GM12878 (cell line): ENCODE results near the gene SLC37A2. TPM values are rescaled to one million over a fixed set of nuclear protein-coding genes. Genes with fewer than 3 reads are reported as not detected.

ENCODE experiments used
- ATAC-seq: fragments of 200-7000 bp; cut with Tn5 transposase; 3 replicates; pipeline ENCODE4 v1.9.1; 2020; ENCODE audit warnings: mild to moderate bottlenecking, moderate library complexity
- BruUV-seq: library from RNA; stranded (reverse); fragments of 400-500 nt; replicated peaks from 2 replicates; lab custom pipeline; 2021; lab: Mats Ljungman, UMichigan
- CTCF ChIA-PET: fragments of 300-600 bp; sonication (Branson Sonifier 250); formaldehyde crosslinking; extraction: SDS; loops from one replicate; lab custom pipeline; 2021; ENCODE audit warnings: inconsistent platforms; lab: Yijun Ruan, JAX
- POLR2A ChIA-PET: fragments of 350-600 bp; formaldehyde crosslinking; extraction: SDS; loops from one replicate; lab custom pipeline; 2021; ENCODE audit warnings: inconsistent platforms; lab: Charles Lee
- RAD21 ChIA-PET: fragments of 300-600 bp; sonication (Branson Sonifier 250); formaldehyde crosslinking; loops from one replicate; lab custom pipeline; 2023; ENCODE audit warnings: antibody characterized with exemption; ENCODE audit not compliant: unreplicated experiment; lab: Charles Lee
- SMC1A ChIA-PET: fragments of 300-600 bp; sonication (Branson Sonifier 250); formaldehyde crosslinking; loops from one replicate; lab custom pipeline; 2023; ENCODE audit not compliant: unreplicated experiment, uncharacterized antibody; lab: Charles Lee
- DNase-seq: peaks from one replicate; pipeline ENCODE4 v3.0.0-alpha.2; 2011; ENCODE audit warnings: low read depth, low spot score
- FAIRE-seq: peaks from 3 replicates; lab custom pipeline; 2011; peaks lifted over from hg19 to GRCh38; lab: Jason Lieb, UNC
- H2AFZ ChIP-seq: 2 replicates; pipeline ENCODE4 v1.6.0; 2011; ENCODE audit warnings: low read depth, low read length, control low read depth; ENCODE audit not compliant: control insufficient read depth
- H3K27ac ChIP-seq: 2 replicates; pipeline ENCODE4 v1.5.1; 2011; ENCODE audit warnings: control low read depth; ENCODE audit not compliant: control insufficient read depth, insufficient read depth
- H3K27me3 ChIP-seq, 2 experiments: replicated peaks in 1 of 2; 2 replicates each; pipeline versions ENCODE4 v1.6.0 to v1.6.1; 2011; ENCODE audit warnings: low read length in 1 of 2; ENCODE audit not compliant: control insufficient read depth in 2 of 2, insufficient read depth in 2 of 2
- H3K36me3 ChIP-seq, 2 experiments: 2 replicates each; pipeline ENCODE4 v1.5.1; 2011; ENCODE audit warnings: low read length in 1 of 2; ENCODE audit not compliant: control insufficient read depth in 2 of 2, insufficient read depth in 2 of 2
- H3K4me1 ChIP-seq: 2 replicates; pipeline ENCODE4 v1.6.1; 2011; ENCODE audit warnings: mild to moderate bottlenecking, low read length, moderate library complexity, mixed read lengths; ENCODE audit not compliant: control insufficient read depth, insufficient read depth
- H3K4me2 ChIP-seq: 2 replicates; pipeline ENCODE4 v1.6.0; 2011; ENCODE audit warnings: control low read depth; ENCODE audit not compliant: control insufficient read depth, insufficient read depth
- H3K4me3 ChIP-seq: fragments of 200-600 bp; sonication (generic); 2 replicates; pipeline ENCODE4 v1.5.1; 2016
- H3K79me2 ChIP-seq: 2 replicates; pipeline ENCODE4 v1.6.0; 2011; ENCODE audit warnings: low read length; ENCODE audit not compliant: control insufficient read depth, insufficient read depth
- H3K9ac ChIP-seq: 2 replicates; pipeline ENCODE4 v1.8.0; 2011; ENCODE audit warnings: low read length, control low read depth, mixed read lengths; ENCODE audit not compliant: control insufficient read depth, insufficient read depth
- H3K9me3 ChIP-seq: replicated peaks from 3 replicates; pipeline ENCODE4 v1.5.1; 2011; ENCODE audit warnings: mild to moderate bottlenecking, low read length; ENCODE audit not compliant: control insufficient read depth, insufficient read depth
- H4K20me1 ChIP-seq: 2 replicates; pipeline ENCODE4 v1.6.0; 2011; ENCODE audit not compliant: control insufficient read depth, insufficient read depth
- BHLHE40 ChIP-seq, 2 experiments: fragments of 450-650 bp in 1 of 2; IDR thresholded peaks; 2 replicates each; pipeline ENCODE4 v1.6.1; 2011 to 2017; ENCODE audit warnings: low read depth in 2 of 2, borderline replicate concordance in 1 of 2, improper control_type of control experiment in 1 of 2, low read length in 1 of 2, mild to moderate bottlenecking in 1 of 2
- DPF2 ChIP-seq: fragments of 450-650 bp; IDR thresholded peaks from 2 replicates; pipeline ENCODE4 v1.6.1; 2017; ENCODE audit warnings: mild to moderate bottlenecking
- NR2C2 ChIP-seq: IDR thresholded peaks from 2 replicates; pipeline ENCODE4 v1.6.1; 2011; ENCODE audit warnings: borderline replicate concordance, low read depth; ENCODE audit not compliant: control insufficient read depth, insufficient read length
- NR2F1 ChIP-seq: fragments of 450-650 bp; conservative IDR thresholded peaks from 2 replicates; pipeline ENCODE4 v1.6.1; 2017; ENCODE audit warnings: mild to moderate bottlenecking
- ZNF207 ChIP-seq: fragments of 450-650 bp; IDR thresholded peaks from 2 replicates; pipeline ENCODE4 v1.6.1; 2014; ENCODE audit warnings: antibody characterized with exemption, mild to moderate bottlenecking, borderline replicate concordance
- ZNF687 ChIP-seq: fragments of 450-650 bp; IDR thresholded peaks from 2 replicates; pipeline ENCODE4 v1.6.1; 2017; ENCODE audit warnings: mild to moderate bottlenecking, moderate library complexity
- WGBS: methylation state at CpG from one replicate; pipeline ENCODE4 v1.1.6; 2016; ENCODE audit warnings: low lambda C conversion rate; ENCODE audit not compliant: insufficient replicate concordance, insufficient coverage; ENCODE audit errors: missing lambda C conversion rate; 5-methylcytosine and 5-hydroxymethylcytosine counted together
- in situ Hi-C: fragments of 300-500 bp; cut with MboI; formaldehyde crosslinking; loops from 9 replicates; pipeline ENCODE4 v1.14.3; 2018; ENCODE audit warnings: mixed read lengths
- intact Hi-C: fragments of 100-400 bp; cut with micrococcal nuclease; formaldehyde crosslinking; loops from one replicate; pipeline ENCODE4 v1.14.2; 2022; ENCODE audit not compliant: unreplicated experiment
- polyA plus RNA-seq, 11 experiments: library from polyadenylated mRNA; depleted of rRNA in 4 of 11; unstranded in 6 of 11; stranded (reverse) in 5 of 11; fragments of >200 nt; fragmentation: Nextera tagmentation in 4 of 11; fragmentation: Illumina TruSeq in 1 of 11; extraction: Ambion mirVana in 4 of 11; extraction: Trizol in 1 of 11; gene quantifications; 1 replicate in 1 of 11; 2 replicates in 10 of 11; pipeline versions ENCODE4 v1.2.1 to v1.2.3, GENCODE V29; 2011 to 2016; ENCODE audit warnings: inconsistent platforms in 2 of 11, missing spikeins in 2 of 11, low read depth in 1 of 11
- total RNA-seq, 4 experiments: library from RNA; depleted of rRNA in 3 of 4; stranded (reverse); fragments of >200 nt in 3 of 4; fragmentation: Illumina TruSeq in 1 of 4; extraction: Trizol in 1 of 4; gene quantifications; 2 replicates each; pipeline versions ENCODE4 v1.2.1 to v1.2.3, GENCODE V29; 2013 to 2021
- TF ChIP-seq, protein P1 (sequence below): fragments of 150-350 bp; IDR thresholded peaks from 2 replicates; pipeline ENCODE4 v1.6.1; 2016; ENCODE audit warnings: low read depth, low read length
- TF ChIP-seq, protein P2 (sequence below): fragments of 450-650 bp; conservative IDR thresholded peaks from 2 replicates; pipeline ENCODE4 v1.6.1; 2017; ENCODE audit warnings: mild to moderate bottlenecking, moderate library complexity

SLC37A2 gene
- total and polyA plus RNA-seq, 10 of the 15 experiments (the other 5 are each of a cell fraction or from before 2014, with no cell fraction given) = 0.26 to 9.8 (median 2.0) TPM

DNA sequence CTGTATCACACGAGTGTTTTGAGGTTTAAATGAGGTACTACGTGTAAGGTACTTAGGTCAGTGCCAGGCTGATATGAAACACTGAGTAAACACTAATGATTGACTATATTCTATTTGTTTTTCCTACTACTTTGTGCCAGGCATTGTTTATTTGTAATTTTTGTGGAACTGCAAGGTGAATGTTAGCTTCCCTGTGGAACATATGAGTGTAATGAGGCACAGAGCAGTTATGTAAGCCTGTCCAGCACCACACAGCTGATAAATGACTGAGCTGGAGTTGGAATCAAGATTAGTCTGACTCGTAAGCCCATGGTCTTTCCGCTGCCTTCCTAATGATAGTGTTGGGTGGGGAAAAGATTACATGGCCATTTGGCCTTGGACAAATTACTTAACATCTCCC, 5.9 kb downstream of the SLC37A2 start (continued):
- TF ChIP-seq, protein P1, sequence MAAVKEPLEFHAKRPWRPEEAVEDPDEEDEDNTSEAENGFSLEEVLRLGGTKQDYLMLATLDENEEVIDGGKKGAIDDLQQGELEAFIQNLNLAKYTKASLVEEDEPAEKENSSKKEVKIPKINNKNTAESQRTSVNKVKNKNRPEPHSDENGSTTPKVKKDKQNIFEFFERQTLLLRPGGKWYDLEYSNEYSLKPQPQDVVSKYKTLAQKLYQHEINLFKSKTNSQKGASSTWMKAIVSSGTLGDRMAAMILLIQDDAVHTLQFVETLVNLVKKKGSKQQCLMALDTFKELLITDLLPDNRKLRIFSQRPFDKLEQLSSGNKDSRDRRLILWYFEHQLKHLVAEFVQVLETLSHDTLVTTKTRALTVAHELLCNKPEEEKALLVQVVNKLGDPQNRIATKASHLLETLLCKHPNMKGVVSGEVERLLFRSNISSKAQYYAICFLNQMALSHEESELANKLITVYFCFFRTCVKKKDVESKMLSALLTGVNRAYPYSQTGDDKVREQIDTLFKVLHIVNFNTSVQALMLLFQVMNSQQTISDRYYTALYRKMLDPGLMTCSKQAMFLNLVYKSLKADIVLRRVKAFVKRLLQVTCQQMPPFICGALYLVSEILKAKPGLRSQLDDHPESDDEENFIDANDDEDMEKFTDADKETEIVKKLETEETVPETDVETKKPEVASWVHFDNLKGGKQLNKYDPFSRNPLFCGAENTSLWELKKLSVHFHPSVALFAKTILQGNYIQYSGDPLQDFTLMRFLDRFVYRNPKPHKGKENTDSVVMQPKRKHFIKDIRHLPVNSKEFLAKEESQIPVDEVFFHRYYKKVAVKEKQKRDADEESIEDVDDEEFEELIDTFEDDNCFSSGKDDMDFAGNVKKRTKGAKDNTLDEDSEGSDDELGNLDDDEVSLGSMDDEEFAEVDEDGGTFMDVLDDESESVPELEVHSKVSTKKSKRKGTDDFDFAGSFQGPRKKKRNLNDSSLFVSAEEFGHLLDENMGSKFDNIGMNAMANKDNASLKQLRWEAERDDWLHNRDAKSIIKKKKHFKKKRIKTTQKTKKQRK = no peak
- no peak for TF ChIP-seq ZNF207
- no peak for TF ChIP-seq NR2C2
- TF ChIP-seq NR2F1 = no peak
- no peak for TF ChIP-seq DPF2
- TF ChIP-seq, protein P2, sequence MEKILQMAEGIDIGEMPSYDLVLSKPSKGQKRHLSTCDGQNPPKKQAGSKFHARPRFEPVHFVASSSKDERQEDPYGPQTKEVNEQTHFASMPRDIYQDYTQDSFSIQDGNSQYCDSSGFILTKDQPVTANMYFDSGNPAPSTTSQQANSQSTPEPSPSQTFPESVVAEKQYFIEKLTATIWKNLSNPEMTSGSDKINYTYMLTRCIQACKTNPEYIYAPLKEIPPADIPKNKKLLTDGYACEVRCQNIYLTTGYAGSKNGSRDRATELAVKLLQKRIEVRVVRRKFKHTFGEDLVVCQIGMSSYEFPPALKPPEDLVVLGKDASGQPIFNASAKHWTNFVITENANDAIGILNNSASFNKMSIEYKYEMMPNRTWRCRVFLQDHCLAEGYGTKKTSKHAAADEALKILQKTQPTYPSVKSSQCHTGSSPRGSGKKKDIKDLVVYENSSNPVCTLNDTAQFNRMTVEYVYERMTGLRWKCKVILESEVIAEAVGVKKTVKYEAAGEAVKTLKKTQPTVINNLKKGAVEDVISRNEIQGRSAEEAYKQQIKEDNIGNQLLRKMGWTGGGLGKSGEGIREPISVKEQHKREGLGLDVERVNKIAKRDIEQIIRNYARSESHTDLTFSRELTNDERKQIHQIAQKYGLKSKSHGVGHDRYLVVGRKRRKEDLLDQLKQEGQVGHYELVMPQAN = no peak

DNA sequence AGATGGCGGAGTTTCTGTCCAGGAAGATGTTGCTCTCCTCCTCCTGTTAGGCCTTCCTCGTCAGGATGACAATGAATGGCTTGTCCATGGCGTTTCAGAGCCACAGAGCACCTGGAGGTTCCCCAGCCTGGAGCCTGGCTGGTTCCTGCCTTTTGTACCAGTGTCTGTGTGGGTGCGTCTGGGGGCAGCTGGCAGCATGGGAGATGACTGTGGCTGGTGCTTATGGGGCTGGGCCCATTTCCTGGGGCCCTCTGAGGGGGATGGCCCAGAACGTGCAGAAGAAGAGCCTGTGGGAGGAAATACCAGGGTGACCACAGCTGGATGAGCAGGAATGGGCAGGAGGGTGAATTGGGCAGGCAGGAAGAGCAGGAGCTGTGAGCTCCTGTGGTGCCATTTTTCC, 6.7 kb downstream of the SLC37A2 start:
- Histone ChIP-seq H3K27me3 (no peaks in the 10 kb centered on the region), H3K9me3 (no peaks in the 10 kb centered on the region), H3K4me1 (peaks cover 43% of the 10 kb centered on the region), H3K4me2 (no peak overlapping the region), H3K79me2 (no peaks in the 10 kb centered on the region), H2AFZ (no peak overlapping the region)
- BruUV-seq = no TSS peak
- no peak for ATAC-seq
- CTCF ChIA-PET = interaction anchor here (0.8 to 6.6 kb wide), 4 partner anchors 22 to 54 kb away, joined by 3 to 46 read pairs (median 7); partner anchors contain the start of gene TMEM218
- SMC1A ChIA-PET = interaction anchor here (0.9 to 4.4 kb wide), 4 partner anchors 8 to 101 kb away, joined by 3 to 57 read pairs (median 4); partner anchors contain the start of gene TMEM218
- no peak for FAIRE-seq
- TF ChIP-seq BHLHE40 (IDR thresholded peaks at IDR 0.05; ENCODE audit: borderline replicate concordance in 1 of 2, low read depth in 2 of 2, low read length in 1 of 2) (peak in 1 of 2 experiments; percentile 34; a peak in 1 of 4 replicates), ZNF687 (no peak)
- TF ChIP-seq, all 136 proteins: peak for 1
- Histone ChIP-seq H3K36me3 (no peaks in the 10 kb centered on the region), H3K4me3 (no peak overlapping the region), H4K20me1 (no peaks in the 10 kb centered on the region), H3K9ac (no peak overlapping the region), H3K27ac (no peak overlapping the region)
- in situ Hi-C loops = no loop called here
- 72% methylated on average over 5 of the region's 5 CpGs for WGBS
- ChIA-PET RAD21 (interaction anchor here (5.9 kb wide), 1 partner anchor 39 kb away, joined by 87 read pairs; the partner anchor contains the start of gene TMEM218), POLR2A (interaction anchor here (0.6 to 4.1 kb wide), 6 partner anchors 40 to 523 kb away, joined by 3 to 55 read pairs (median 6); partner anchors contain the start of genes CCDC15, STT3A and TMEM218)
- DNase-seq = no peak
- intact Hi-C loops = no loop called here
